ENCODE measurements around the gene GSE1. TPM values are rescaled to one million over a fixed set of nuclear protein-coding genes. Genes with fewer than 3 reads are reported as not detected.

The GSE1 gene
- total RNA-seq, 3 donors from 2014 or later: 15.5 to 15.6 (median 15.5) TPM

GRCh38 chr16:85718153-85718477, 105.0 kb downstream of the GSE1 start:
- H3K9me3 Mint-ChIP-seq: no peaks in the 10 kb centered on the region
- no peaks in the 10 kb centered on the region for H3K36me3 Mint-ChIP-seq (ENCODE audit: insufficient read depth)
- no peak overlapping the region for H3K4me3 Mint-ChIP-seq
- peaks cover 7% of the 10 kb centered on the region for H3K4me1 Mint-ChIP-seq (ENCODE audit: low read depth)
- no peak for DNase-seq
- peaks cover 7% of the 10 kb centered on the region for H3K27me3 Mint-ChIP-seq (ENCODE audit: low read depth)
- ATAC-seq: no peak

- no peaks in the 10 kb centered on the region for H3K36me3 Mint-ChIP-seq (ENCODE audit: insufficient read depth)
These were observed 105.6 kb downstream of the GSE1 start for GRCh38 chr16:85718682-85719081.

GRCh38 chr16:85719605-85720301, 106.6 kb downstream of the GSE1 start:
- no peak for ATAC-seq

More at GRCh38 chr16:85718682-85719081, 105.6 kb downstream of the GSE1 start:
- Mint-ChIP-seq H3K9me3 (no peaks in the 10 kb centered on the region), H3K4me1 (ENCODE audit: low read depth) (peaks cover 7% of the 10 kb centered on the region), H3K4me3 (no peak overlapping the region), H3K27me3 (ENCODE audit: low read depth) (peaks cover 7% of the 10 kb centered on the region)
- no peak for DNase-seq
- ATAC-seq: no peak

GRCh38 chr16:85720302-85720637, 107.1 kb downstream of the GSE1 start:
- DNase-seq (no peak), ATAC-seq (no peak)
- Mint-ChIP-seq H3K4me3 (no peak overlapping the region), H3K4me1 (ENCODE audit: low read depth) (peaks cover 6% of the 10 kb centered on the region), H3K9me3 (no peaks in the 10 kb centered on the region), H3K36me3 (ENCODE audit: insufficient read depth) (no peaks in the 10 kb centered on the region), H3K27me3 (ENCODE audit: low read depth) (peaks cover 7% of the 10 kb centered on the region)

More at GRCh38 chr16:85719605-85720301, 106.6 kb downstream of the GSE1 start:
- Mint-ChIP-seq H3K9me3 (no peaks in the 10 kb centered on the region), H3K27me3 (ENCODE audit: low read depth) (peaks cover 7% of the 10 kb centered on the region), H3K4me3 (no peak overlapping the region), H3K4me1 (ENCODE audit: low read depth) (peaks cover 7% of the 10 kb centered on the region), H3K36me3 (ENCODE audit: insufficient read depth) (no peaks in the 10 kb centered on the region)
- no peak for DNase-seq

GRCh38 chr16:85722128-85722893, 109.2 kb downstream of the GSE1 start:
- Mint-ChIP-seq H3K4me3 (no peak overlapping the region), H3K4me1 (ENCODE audit: low read depth) (no peaks in the 10 kb centered on the region), H3K27me3 (ENCODE audit: low read depth) (peaks cover 7% of the 10 kb centered on the region), H3K36me3 (ENCODE audit: insufficient read depth) (no peaks in the 10 kb centered on the region), H3K9me3 (no peaks in the 10 kb centered on the region)
- DNase-seq: no peak
- no peak for ATAC-seq

GRCh38 chr16:85724126-85724879, 111.2 kb downstream of the GSE1 start:
- Mint-ChIP-seq H3K36me3 (ENCODE audit: insufficient read depth) (no peaks in the 10 kb centered on the region), H3K27me3 (ENCODE audit: low read depth) (no peaks in the 10 kb centered on the region), H3K4me3 (no peak overlapping the region), H3K9me3 (no peaks in the 10 kb centered on the region), H3K4me1 (ENCODE audit: low read depth) (peaks cover 2% of the 10 kb centered on the region)
- DNase-seq (no peak), ATAC-seq (no peak)

- no peaks in the 10 kb centered on the region for H3K27me3 Mint-ChIP-seq (ENCODE audit: low read depth)
- DNase-seq (no peak), ATAC-seq (no peak)
- H3K4me3 Mint-ChIP-seq: no peak overlapping the region
- H3K36me3 Mint-ChIP-seq (ENCODE audit: insufficient read depth): no peaks in the 10 kb centered on the region
- no peaks in the 10 kb centered on the region for H3K9me3 Mint-ChIP-seq
- H3K4me1 Mint-ChIP-seq (ENCODE audit: low read depth): peaks cover 2% of the 10 kb centered on the region
These were observed 111.8 kb downstream of the GSE1 start for GRCh38 chr16:85724936-85725335.

Other genes starting within 250 kb of the GSE1 start
- 10 to 100 TPM; 60.6 to 65.8 (median 62.7) TPM for gene GINS2, start 75.6 kb downstream of the GSE1 start, total RNA-seq
- gene C16orf74, start 137.8 kb downstream of the GSE1 start, total RNA-seq: under 1 TPM in 1 of 3 donors, not detected in 2; 0.24 TPM
- 10 to 100 TPM; 52.2 to 65.5 (median 62.2) TPM for gene EMC8, start 186.2 kb downstream of the GSE1 start, total RNA-seq
- 100 to 1,000 TPM; 516 to 561 (median 525) TPM for gene COX4I1, start 186.4 kb downstream of the GSE1 start, total RNA-seq

All from activated T-cell treated with anti-CD3 and anti-CD28 coated beads, Interleukin-2, amount 50 U/mL, for 4 hours (primary cell).